K562 (cell line): ENCODE data around the gene TMEFF1.

Source experiments
- FOSL1 ChIP-seq: fragments of 200-800 bp; sonication (Bioruptor generic); conservative IDR thresholded peaks from 2 replicates; pipeline ENCODE4 v1.6.1; 2016; ENCODE audit warnings: missing genetic modification characterization, missing compliant biosample characterization
- HNRNPH1 ChIP-seq: fragments of 200-400 bp; formaldehyde crosslinking; optimal IDR thresholded peaks from 2 replicates; pipeline ENCODE3; 2017; ENCODE audit warnings: low read depth, mild to moderate bottlenecking, low read length, moderate library complexity
- ZNF133 ChIP-seq: fragments of 250-450 bp; sonication (Bioruptor Pico); IDR thresholded peaks from 2 replicates; pipeline ENCODE4 v1.4.0; 2020; ENCODE audit warnings: mild to moderate bottlenecking
- ZNF24 ChIP-seq: fragments of 450-650 bp; IDR thresholded peaks from 2 replicates; pipeline ENCODE4 v1.6.1; 2016

DNA sequence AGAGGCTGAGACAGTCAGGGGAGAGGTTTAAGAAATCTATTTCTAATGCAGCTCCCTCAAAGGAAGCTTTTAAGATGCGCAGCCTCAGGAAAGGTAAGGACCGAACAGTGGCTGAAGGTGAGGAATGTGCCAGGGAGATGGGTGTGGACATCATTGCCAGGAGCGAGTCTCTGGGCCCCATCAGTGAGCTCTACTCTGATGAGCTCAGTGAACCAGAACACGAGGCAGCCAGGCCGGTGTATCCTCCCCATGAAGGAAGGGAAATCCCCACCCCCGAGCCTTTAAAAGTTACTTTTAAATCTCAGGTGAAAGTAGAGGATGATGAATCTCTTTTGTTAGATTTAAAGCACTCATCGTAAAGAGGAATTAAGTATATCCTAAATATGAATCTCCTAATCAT, 113.1 kb downstream of the TMEFF1 start:
- no peak for TF ChIP-seq ZNF133 (CRISPR knock-in tag)
- no peak for TF ChIP-seq ZNF24
- TF ChIP-seq FOSL1 (tag) = no peak
- TF ChIP-seq HNRNPH1 = no peak
